Naive thymus-derived CD8-positive, alpha-beta T cell (primary cell): Measurements from ENCODE around the gene SRD5A1. TPM values are rescaled to one million over a fixed set of nuclear protein-coding genes. Genes with fewer than 3 reads are reported as not detected.
A peak's percentile ranks its signal among the peaks of the same experiment; 100 is the strongest.

Source experiments
- ATAC-seq, 2 donors: fragments of 150-1000 bp; cut with Tn5 transposase in 1 of 2; sonication (Bioruptor Pico), chemical (Tn5 transposase) in 1 of 2; 1 replicate in 1 of 2; 2 replicates in 1 of 2; pipeline ENCODE4 v1.10.0; 2021; ENCODE audit warnings: mild to moderate bottlenecking in 2 of 2, moderate library complexity in 2 of 2
- POLR2A ChIA-PET: fragments of 350-600 bp; sonication (Branson Sonifier 250); formaldehyde crosslinking; loops from one replicate; lab custom pipeline; 2021; ENCODE audit warnings: antibody characterized with exemption; lab: Charles Lee
- DNase-seq, 10 donors: peaks; one replicate each; pipeline versions ENCODE4 v3.0.0 to v3.0.0-alpha.2; 2020 to 2022
- H3K27ac Mint-ChIP-seq, 10 donors: one replicate each; pipeline ENCODE4 v1.8.0; 2020 to 2022; ENCODE audit warnings: mild to moderate bottlenecking in 10 of 10, mixed read lengths in 10 of 10, moderate library complexity in 4 of 10, inconsistent platforms in 1 of 10
- H3K27me3 Mint-ChIP-seq, 5 donors: one replicate each; pipeline ENCODE4 v1.8.0; 2021 to 2022; ENCODE audit warnings: mixed read lengths in 5 of 5
- H3K36me3 Mint-ChIP-seq, 3 donors: one replicate each; pipeline ENCODE4 v1.8.0; 2020 to 2022; ENCODE audit warnings: mixed read lengths in 3 of 3, mild to moderate bottlenecking in 2 of 3, inconsistent platforms in 1 of 3
- H3K4me1 Mint-ChIP-seq, 4 donors: one replicate each; pipeline ENCODE4 v1.8.0; 2021 to 2022; ENCODE audit warnings: mixed read lengths in 4 of 4
- H3K4me3 Mint-ChIP-seq, 10 donors: one replicate each; pipeline ENCODE4 v1.8.0; 2020 to 2022; ENCODE audit warnings: mild to moderate bottlenecking in 10 of 10, mixed read lengths in 10 of 10, moderate library complexity in 6 of 10, inconsistent platforms in 1 of 10
- H3K9me3 Mint-ChIP-seq, 9 donors: one replicate each; pipeline ENCODE4 v1.8.0; 2020 to 2022; ENCODE audit warnings: mixed read lengths in 9 of 9, mild to moderate bottlenecking in 3 of 9, inconsistent platforms in 1 of 9, moderate library complexity in 1 of 9
- polyA plus RNA-seq, 3 donors: library from polyadenylated mRNA; unstranded; fragments of 300-500 nt; fragmentation: Illumina TruSeq; gene quantifications; one replicate each; pipeline ENCODE4 v1.2.3, GENCODE V29; 2021
- total RNA-seq, 8 experiments: library from RNA in 2 of 8; stranded (reverse) in 2 of 8; gene quantifications; one replicate each; pipeline ENCODE4 v1.2.3 and lab custom pipeline; 2021 to 2026

The SRD5A1 gene
- total and polyA plus RNA-seq, 5 experiments from 2014 or later = 4.3 to 9.4 (median 6.8) TPM

DNA sequence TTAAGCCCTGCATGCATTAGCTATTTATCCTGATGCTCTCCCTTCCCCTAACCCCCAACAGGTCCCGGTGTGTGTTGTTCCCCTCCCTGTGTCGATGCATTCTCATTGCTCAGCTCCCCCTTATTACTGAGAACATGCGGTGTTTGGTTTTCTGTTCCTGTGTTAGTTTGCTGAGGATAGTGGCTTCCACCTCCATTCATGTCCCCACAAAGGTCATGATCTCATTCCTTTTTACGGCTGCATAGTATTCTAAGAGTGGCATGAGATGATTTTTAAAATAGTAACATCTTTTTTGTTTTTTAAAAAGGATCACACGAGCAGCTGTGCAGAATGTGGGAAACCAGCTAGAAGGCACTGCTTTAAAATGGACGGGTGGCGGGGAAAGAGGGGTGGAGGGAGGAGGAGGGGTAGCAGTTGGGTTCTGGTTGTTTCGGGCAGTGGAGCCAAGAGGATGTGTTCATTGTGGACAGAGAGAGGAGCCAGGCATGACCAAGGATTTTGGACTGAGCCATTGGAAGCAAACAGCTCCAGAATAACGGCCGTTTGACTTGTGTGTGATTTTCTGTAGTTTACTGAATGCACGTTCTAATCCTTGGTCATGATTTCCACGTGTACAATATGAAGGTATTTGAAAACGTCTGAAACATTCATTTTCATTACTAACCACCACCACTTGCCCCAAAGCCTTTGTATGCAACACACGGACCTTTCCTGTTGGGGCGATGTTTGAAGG, 78.3 kb downstream of the SRD5A1 start:
- ATAC-seq = no peak
- DNase-seq = no peak
- H3K9me3 Mint-ChIP-seq = no peaks in the 10 kb centered on the region
- POLR2A ChIA-PET = interaction anchor here (1.3 to 2.8 kb wide), 2 partner anchors 18 to 79 kb away, joined by 4 to 18 read pairs; partner anchors contain the start of genes NSUN2 and SRD5A1
- H3K36me3 Mint-ChIP-seq = no peaks in the 10 kb centered on the region
- no peaks in the 10 kb centered on the region for H3K27me3 Mint-ChIP-seq
- peaks cover 15 to 26% (median 22%) of the 10 kb centered on the region in 4 donors for H3K4me1 Mint-ChIP-seq
- H3K4me3 Mint-ChIP-seq = peak overlapping the region; percentile 83 to 92 (median 88)
- peak overlapping the region; percentile 66 to 96 (median 90) for H3K27ac Mint-ChIP-seq

GRCh38 chr5:6712142-6712576, 78.9 kb downstream of the SRD5A1 start:
- ATAC-seq (peak; percentile 13 to 18), DNase-seq (peak; percentile 17 to 67 (median 36))
- H3K27me3 Mint-ChIP-seq = no peaks in the 10 kb centered on the region
- H3K4me3 Mint-ChIP-seq = peak overlapping the region; percentile 83 to 92 (median 88)
- no peaks in the 10 kb centered on the region for H3K36me3 Mint-ChIP-seq
- H3K27ac Mint-ChIP-seq = peak overlapping the region; percentile 66 to 96 (median 92)
- POLR2A ChIA-PET = interaction anchor here (1.3 to 2.8 kb wide), 2 partner anchors 17 to 79 kb away, joined by 4 to 18 read pairs; partner anchors contain the start of genes NSUN2 and SRD5A1
- no peaks in the 10 kb centered on the region for H3K9me3 Mint-ChIP-seq
- H3K4me1 Mint-ChIP-seq = peaks cover 17 to 32% (median 28%) of the 10 kb centered on the region in 4 donors

DNA sequence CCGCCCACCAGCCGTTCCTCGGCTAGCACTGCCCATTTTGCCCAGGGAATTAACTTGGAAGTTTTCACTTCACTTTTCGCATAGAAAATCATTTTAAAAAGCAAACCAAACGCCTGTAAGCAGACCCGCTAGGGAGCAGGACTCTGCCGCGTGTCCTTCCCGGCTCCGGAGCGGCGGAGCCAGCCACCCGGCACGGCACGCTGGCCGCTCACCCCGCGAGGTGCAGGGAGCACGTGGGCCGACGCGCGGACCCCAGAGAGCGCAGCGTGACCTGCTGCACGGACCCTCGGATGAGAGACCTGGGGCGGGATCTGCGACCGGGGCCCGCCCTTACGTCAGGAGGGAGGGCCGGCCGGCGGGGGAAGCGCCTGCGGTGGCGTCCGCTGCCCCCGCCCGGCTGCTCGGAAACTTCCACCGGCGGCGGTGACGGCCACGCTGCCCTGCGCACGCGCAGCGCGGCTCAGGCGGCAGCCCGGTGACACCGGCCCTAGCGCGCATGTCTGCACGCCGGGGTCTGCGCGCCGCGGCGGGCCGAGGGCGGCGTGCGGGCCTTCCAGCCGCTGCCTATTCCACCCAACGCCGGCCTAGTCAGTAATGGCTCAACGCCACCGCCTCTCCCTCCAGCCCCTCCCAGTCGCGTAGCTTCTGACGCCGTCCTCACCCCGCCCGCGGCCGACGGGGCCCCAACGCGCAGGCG, 79.5 kb downstream of the SRD5A1 start:
- POLR2A ChIA-PET = interaction anchor here (1.0 to 2.8 kb wide), 4 partner anchors 17 to 1291 kb away, joined by 4 to 18 read pairs (median 7); partner anchors contain the start of genes ICE1, MED10, NSUN2 and SRD5A1
- Mint-ChIP-seq H3K27ac (peak overlapping the region; percentile 72 to 97 (median 94)), H3K4me3 (peak overlapping the region; percentile 83 to 92 (median 89)), H3K4me1 (peaks cover 21 to 37% (median 34%) of the 10 kb centered on the region in 4 donors), H3K9me3 (no peaks in the 10 kb centered on the region), H3K27me3 (no peaks in the 10 kb centered on the region), H3K36me3 (no peaks in the 10 kb centered on the region)
- ATAC-seq (peak; percentile 70 to 78), DNase-seq (peak in 9 of 10 donors; percentile 95 to 99 (median 97))

- Mint-ChIP-seq H3K4me3 (peak within 1 kb of the TSS; percentile 86 to 92 (median 89)), H3K4me1 (peaks cover 27 to 46% (median 42%) of the 10 kb centered on the region in 4 donors)
Measured at GRCh38 chr5:6713274-6714225, 80.3 kb downstream of the SRD5A1 start, which contains the start of gene TENT4A. Gene TENT4A (plus strand): TSS chr5:6713432. CDS start chr5:6713984, 552 bp downstream.

DNA sequence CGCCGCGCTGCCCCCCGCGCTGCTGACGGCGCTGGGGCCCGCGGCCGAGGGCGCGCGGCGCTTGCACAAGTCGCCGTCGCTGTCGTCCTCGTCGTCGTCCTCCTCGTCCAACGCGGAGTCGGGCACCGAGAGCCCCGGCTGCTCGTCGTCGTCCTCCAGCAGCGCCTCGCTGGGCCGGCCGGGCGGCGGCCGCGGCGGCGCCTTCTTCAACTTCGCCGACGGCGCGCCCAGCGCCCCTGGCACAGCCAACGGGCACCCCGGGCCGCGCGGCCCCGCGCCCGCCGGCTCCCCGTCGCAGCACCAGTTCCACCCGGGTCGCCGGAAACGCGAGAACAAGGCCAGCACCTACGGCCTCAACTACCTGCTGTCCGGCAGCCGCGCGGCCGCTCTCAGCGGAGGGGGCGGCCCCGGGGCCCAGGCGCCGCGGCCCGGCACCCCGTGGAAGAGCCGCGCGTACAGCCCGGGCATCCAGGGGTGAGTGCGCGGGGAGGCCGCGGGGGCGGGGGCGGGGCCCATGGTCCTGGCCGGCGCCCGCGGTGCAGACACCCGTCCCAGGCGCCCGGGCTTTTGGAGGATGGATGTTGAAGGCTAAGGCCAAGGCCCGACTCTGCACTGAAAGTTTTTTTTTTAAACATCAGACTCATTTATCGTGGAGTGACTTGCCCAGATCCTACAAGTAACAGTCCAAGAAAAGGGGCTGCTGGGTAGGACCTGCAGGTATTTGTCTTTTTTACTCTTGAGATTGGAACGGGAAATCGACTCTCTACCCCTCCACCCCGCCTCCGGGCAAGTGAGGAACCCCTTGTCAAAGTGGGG, 81.2 kb downstream of the SRD5A1 start:
- Mint-ChIP-seq H3K27me3 (no peaks in the 10 kb centered on the region), H3K4me3 (peak overlapping the region; percentile 82 to 93 (median 90)), H3K4me1 (peaks cover 31 to 54% (median 50%) of the 10 kb centered on the region in 4 donors), H3K27ac (peak overlapping the region; percentile 72 to 97 (median 91)), H3K36me3 (peaks cover 0 to 14% (median 10%) of the 10 kb centered on the region in 3 donors), H3K9me3 (no peaks in the 10 kb centered on the region)
- DNase-seq (peak in 7 of 10 donors; percentile 30 to 67 (median 32)), ATAC-seq (peak in 1 of 2 donors; percentile 5)
- POLR2A ChIA-PET = no interaction called here

More at GRCh38 chr5:6713274-6714225, 80.3 kb downstream of the SRD5A1 start, which contains the start of gene TENT4A:
- POLR2A ChIA-PET = interaction anchor here (1.0 to 2.8 kb wide), 3 partner anchors 81 to 1292 kb away, joined by 4 to 18 read pairs (median 10); partner anchors contain the start of genes ICE1, MED10, NSUN2 and SRD5A1
- no peaks in the 10 kb centered on the region for H3K9me3 Mint-ChIP-seq
- peaks cover 0 to 7% (median 6%) of the 10 kb centered on the region in 3 donors for H3K36me3 Mint-ChIP-seq
- DNase-seq (peak in 2 of 10 donors; percentile 34 to 98), ATAC-seq (peak in 1 of 2 donors; percentile 35)
- peak within 1 kb of the TSS; percentile 72 to 97 (median 94) for H3K27ac Mint-ChIP-seq
- no peaks in the 10 kb centered on the region for H3K27me3 Mint-ChIP-seq

GRCh38 chr5:6715271-6715670, 82.0 kb downstream of the SRD5A1 start:
- ATAC-seq (no peak), DNase-seq (no peak)
- peak overlapping the region; percentile 72 to 97 (median 92) for H3K27ac Mint-ChIP-seq
- H3K4me3 Mint-ChIP-seq = peak overlapping the region; percentile 82 to 93 (median 90)
- POLR2A ChIA-PET = interaction anchor here (1.2 to 1.8 kb wide), 3 partner anchors 14 to 97 kb away, joined by 3 to 12 read pairs (median 5); partner anchors contain the start of genes NSUN2 and SRD5A1
- no peaks in the 10 kb centered on the region for H3K27me3 Mint-ChIP-seq
- H3K9me3 Mint-ChIP-seq = no peaks in the 10 kb centered on the region
- peaks cover 0 to 16% (median 10%) of the 10 kb centered on the region in 3 donors for H3K36me3 Mint-ChIP-seq
- peaks cover 35 to 63% (median 58%) of the 10 kb centered on the region in 4 donors for H3K4me1 Mint-ChIP-seq

DNA sequence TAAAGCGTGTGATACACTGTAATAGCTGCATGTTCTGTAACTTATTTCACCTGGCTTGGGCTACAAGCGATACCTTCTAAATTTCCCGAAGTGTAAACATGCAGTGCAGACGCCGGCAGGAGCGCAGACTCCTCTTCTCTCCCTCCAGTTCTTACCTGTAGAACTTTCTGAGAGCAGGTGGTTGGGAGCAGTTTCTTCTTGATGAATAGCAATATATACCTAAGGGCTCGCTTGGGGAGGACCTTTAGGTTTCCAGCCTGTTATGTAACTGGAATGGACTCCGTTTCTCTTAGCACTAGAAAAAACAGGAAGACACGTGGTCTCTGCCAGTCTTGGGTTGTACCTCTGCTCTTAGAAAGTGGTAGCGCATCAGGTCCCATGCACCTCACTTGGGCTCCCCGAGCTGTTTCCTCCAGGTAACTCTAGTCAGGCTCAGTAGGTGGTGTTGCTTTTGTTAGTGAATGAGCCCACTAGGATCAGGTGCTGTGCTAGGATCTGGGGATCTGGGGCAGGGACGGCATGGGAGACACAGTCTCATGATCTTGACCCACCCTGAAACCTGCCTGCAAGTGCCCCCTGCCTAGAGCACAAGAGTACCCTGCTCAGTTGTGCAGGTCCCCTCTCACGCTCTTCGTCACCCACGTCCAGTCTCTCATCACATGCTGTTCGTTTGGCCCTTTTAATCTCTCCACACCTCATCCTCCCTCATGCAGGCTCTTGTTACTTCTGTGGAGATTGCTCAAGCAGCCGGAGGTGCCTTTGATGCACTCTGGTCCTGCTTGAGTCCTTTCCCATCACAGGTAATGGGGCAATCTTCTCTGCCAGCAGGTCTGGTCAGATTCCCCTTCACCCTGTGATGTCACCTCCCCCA, 82.8 kb downstream of the SRD5A1 start:
- Mint-ChIP-seq H3K27ac (peak overlapping the region; percentile 72 to 97 (median 92)), H3K36me3 (peaks cover 0 to 16% (median 10%) of the 10 kb centered on the region in 3 donors), H3K9me3 (no peaks in the 10 kb centered on the region), H3K4me1 (peaks cover 37 to 69% (median 63%) of the 10 kb centered on the region in 4 donors), H3K4me3 (peak overlapping the region; percentile 82 to 93 (median 90)), H3K27me3 (no peaks in the 10 kb centered on the region)
- POLR2A ChIA-PET = interaction anchor here (0.6 to 1.8 kb wide), 5 partner anchors 10 to 339 kb away, joined by 3 to 12 read pairs (median 3); partner anchors contain the start of genes NSUN2 and SRD5A1
- peak; percentile 20 to 26 for ATAC-seq
- peak in 8 of 10 donors; percentile 7 to 69 (median 36) for DNase-seq

- Mint-ChIP-seq H3K36me3 (peaks cover 0 to 16% (median 10%) of the 10 kb centered on the region in 3 donors), H3K4me1 (peaks cover 41 to 75% (median 69%) of the 10 kb centered on the region in 4 donors), H3K27me3 (no peaks in the 10 kb centered on the region), H3K27ac (peak overlapping the region; percentile 72 to 97 (median 92)), H3K9me3 (no peaks in the 10 kb centered on the region), H3K4me3 (peak overlapping the region; percentile 82 to 93 (median 90))
- ATAC-seq = no peak
- DNase-seq = no peak
- POLR2A ChIA-PET = interaction anchor here (0.6 to 1.8 kb wide), 6 partner anchors 9 to 340 kb away, joined by 3 to 12 read pairs (median 3); partner anchors contain the start of genes NSUN2 and SRD5A1
Measured at GRCh38 chr5:6716629-6717149, 83.4 kb downstream of the SRD5A1 start.

GRCh38 chr5:6717247-6717646, 84.0 kb downstream of the SRD5A1 start:
- POLR2A ChIA-PET = interaction anchor here (1.1 kb wide), 1 partner anchor 9 kb away, joined by 3 read pairs; no protein-coding TSS in a partner anchor
- peaks cover 0 to 18% (median 10%) of the 10 kb centered on the region in 3 donors for H3K36me3 Mint-ChIP-seq

More at GRCh38 chr5:6717247-6717646, 84.0 kb downstream of the SRD5A1 start:
- peaks cover 39 to 75% (median 72%) of the 10 kb centered on the region in 4 donors for H3K4me1 Mint-ChIP-seq
- peak overlapping the region in 6 of 10 donors; percentile 25 to 86 (median 62) for H3K27ac Mint-ChIP-seq
- H3K27me3 Mint-ChIP-seq = no peaks in the 10 kb centered on the region
- H3K9me3 Mint-ChIP-seq = no peaks in the 10 kb centered on the region
- no peak for DNase-seq
- ATAC-seq = no peak
- H3K4me3 Mint-ChIP-seq = peak overlapping the region in 9 of 10 donors; percentile 28 to 93 (median 50)
